Amniotic stem cell (primary cell): ENCODE measurements around the gene HABP2.

ENCODE experiments used
- DNase-seq: peaks from one replicate; lab custom pipeline; 2025; lab: John Stamatoyannopoulos, UW

The HABP2 gene

DNA sequence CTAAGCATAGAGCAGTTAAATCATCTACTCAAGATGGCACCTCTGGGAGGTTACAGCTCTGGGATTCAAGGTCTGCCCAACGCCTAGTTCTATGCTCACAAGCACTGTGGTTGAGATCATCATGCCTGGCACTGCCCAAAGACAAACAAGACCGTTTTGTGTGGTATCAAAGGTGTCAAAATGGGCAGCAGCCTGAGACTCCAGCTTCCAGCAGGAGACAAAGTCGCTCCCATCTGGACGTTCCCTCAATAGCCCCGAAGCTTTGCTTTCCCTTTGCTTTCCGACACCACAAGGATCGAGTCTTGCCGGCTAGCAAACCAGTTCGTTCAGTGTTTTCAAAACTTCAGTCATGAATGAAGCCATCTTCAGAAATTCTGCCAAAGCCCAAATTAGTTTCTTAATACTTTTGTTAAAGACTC lies 5.1 kb downstream of the HABP2 start:
- no peak for DNase-seq

DNA sequence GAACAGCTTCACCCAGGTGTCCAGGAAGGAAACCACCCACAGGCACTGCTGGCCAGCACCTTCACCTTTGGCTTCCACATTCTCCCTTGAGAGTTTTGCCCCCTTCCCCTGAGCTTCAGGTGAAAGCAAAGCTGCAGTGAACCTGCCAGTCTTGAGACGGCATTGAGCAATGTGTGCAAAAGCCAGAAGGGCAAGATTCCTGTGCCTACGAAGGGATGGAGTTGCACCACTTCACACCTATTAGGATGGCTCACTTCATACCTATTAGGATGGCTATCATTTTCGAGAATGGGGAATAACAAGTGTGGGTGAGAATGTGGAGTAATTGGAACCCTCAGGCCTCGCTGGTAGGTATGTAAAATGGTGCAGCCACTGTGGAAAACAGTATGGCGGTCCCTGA lies 7.2 kb downstream of the HABP2 start:
- no peak for DNase-seq

DNA sequence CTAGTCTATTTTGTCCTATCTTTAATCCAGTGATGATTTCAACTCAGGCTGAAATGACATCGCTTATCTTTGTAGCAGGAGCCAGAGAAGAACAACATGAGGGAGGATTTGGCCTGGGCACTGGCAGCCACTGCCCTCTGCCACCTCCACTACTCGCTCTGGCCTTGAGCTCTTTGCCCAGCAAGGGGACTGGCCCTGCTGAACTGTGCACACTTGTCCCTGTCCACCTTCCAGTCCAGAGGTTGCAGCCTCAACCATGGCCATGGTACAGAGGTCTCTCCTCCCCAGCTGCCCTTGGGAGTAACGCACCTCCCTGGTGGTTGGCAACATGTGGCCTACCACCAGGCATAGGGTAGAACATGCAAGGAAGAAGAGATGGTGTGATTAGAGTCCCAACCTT lies 8.4 kb downstream of the HABP2 start:
- DNase-seq: no peak

DNA sequence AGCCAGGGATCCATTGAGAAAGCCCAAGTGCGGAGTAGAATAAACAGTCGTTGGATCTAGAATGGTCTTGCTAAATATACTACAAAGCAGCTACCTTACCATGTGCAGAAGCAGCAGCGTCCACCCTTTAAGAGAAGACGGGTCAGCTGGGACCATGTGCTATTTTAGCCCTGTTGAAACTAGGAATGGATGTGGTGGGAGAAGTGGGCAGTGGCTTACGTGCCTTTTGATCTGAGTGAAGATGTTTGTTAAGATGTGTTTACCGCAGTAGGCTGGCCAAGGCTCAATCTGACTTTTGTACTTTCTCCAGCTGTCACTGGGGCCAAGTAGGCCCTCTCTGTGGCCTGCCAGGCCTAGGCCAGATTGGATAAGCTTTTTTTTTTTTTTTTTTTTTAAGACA lies 9.2 kb downstream of the HABP2 start:
- DNase-seq: no peak

DNA sequence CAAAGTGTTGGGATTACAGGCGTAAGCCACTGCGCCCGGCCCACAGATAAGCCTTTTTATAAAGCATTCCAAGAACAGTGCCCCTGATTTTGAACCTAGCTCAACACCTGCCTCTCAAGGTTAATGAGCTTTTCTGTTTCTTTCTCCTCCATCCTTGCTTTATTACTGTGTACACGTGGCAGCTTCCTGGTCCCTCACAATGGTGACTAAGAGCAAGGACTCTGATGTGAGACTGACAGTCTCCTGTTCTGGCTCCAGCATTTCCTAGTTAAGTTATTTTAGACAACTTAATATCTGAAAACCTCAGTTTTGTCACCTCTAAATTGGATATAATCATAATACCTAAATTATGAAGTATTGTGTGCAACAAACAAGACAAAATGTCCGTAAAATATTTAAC lies 9.9 kb downstream of the HABP2 start:
- no peak for DNase-seq

DNA sequence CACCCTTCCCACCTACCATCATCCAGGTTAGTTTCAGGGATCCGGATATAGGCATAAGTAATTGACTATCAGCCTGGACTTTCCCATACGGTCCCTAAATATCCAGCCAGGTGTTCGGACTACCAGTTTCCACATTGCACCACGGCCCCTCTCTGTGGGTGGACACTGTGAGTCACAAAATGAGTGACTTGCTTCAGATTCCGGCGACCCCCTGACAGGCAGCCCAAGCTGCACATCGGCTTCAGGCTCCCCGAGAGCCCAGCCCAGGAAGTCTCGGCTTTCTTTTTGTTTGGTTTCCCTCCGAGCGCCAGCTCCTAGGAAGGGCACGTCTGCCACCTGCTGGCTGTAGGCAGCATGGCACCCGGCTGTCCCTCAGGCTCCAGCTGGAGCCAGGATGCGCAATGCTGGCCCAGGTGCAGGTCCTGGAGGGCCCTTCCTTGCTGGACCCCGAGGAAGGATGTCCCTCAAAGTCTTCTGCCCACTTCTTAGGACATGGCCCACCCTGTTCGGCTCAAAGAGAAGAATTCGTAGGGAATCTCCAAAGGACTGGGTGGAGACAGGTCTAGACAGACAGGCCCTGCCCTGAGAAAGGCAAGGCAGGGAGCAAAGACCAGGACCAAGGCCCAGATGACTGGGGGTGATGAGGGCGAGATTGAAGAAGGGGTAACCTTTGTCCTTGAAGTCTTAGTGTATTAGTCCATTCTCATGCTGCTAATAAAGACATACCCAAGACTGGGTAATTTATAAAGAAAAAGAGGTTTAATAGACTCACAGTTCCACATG lies 10.6 kb downstream of the HABP2 start:
- DNase-seq: peak; percentile 36

DNA sequence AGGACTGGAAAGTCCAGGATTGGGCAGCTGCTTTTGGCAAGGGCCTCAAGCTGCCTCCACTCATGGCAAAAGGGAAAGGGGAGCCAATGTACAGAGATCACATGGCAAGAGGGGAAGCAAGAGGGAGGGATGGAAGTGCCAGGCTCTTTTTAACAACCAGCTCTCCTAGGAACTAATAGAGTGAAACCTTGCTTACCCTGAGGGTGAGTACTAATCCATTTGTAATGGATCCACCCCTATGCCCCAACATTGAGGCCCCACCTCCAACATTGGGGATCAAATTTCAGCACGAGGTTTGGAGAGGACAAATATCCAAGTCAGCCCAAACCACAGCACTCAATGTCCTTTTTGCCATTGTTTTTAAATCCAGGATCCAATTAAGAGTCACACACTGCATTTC lies 12.5 kb downstream of the HABP2 start:
- DNase-seq: no peak

DNA sequence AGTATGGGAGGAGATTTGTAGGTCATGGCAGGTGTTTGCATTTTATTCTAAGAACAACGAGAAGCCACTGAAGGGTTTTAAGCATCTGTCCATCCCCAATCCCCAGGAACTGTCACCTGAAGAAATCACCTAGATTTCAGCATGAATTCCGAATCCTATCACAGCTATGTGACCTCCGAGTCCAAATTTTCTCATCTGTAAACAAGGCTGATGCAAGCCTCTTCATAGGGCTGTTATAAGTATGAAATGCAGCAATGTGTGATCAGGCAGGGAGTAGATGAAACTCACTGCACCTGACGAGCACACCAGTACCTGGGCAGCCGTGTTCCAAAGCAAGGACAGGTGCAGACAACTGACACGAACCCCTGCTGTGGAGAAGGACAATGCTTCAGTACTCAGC lies 14.0 kb downstream of the HABP2 start:
- no peak for DNase-seq

DNA sequence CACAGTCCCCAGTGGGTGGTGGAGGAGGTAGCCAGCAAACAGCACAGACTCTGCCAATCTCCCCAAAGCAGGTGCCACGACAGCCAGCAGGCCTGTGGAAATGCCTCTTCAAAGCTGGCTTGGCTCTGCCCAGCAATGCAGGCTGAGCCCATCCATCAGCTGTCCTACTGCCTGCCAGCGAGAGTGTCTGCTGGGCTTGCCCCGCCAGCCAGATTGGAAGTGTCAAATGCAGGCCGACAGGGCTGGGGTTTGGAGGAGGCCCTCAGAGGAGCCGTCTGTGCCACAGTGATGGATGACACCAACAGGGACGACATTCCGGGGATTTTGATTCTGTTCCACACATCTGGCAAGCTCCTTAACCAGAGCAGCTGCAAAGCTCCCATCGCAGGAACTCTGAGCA lies 16.7 kb downstream of the HABP2 start:
- no peak for DNase-seq

DNA sequence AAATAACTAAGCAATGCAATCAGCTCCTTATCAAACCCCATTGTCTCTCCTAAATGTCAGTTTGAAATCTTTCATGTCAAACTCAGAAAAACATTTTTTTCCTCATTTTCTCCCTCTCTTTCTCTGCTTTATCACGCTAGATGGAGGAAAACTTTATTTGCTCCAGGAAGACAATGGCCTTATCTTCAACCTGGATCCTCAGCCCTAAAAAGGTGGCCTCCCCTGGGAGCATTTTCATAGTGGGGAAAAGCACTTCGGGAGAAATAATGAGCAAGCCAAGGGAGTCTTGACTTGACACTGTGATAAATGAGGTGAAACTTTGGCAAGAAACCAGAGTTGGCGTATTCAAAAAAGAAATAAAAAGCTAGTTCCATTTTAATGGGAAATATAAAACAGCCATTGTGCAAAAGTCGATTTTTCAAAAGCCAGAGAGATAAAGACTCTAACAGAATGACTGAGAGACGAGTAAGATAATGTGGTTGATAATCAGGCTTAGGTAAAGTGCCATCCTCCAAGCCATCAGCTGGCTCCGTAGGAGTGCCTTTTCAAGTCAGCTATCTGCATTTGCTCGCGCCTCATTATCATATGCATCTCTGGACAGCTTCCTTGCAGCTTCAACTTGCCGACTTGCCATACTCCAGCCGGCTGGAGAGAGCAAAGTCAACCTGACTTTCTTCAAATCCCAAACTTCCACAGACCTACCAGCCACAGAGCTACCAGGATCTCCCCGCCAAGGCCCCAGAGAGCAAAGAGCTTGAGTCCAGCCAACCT lies 19.9 kb downstream of the HABP2 start:
- no peak for DNase-seq

DNA sequence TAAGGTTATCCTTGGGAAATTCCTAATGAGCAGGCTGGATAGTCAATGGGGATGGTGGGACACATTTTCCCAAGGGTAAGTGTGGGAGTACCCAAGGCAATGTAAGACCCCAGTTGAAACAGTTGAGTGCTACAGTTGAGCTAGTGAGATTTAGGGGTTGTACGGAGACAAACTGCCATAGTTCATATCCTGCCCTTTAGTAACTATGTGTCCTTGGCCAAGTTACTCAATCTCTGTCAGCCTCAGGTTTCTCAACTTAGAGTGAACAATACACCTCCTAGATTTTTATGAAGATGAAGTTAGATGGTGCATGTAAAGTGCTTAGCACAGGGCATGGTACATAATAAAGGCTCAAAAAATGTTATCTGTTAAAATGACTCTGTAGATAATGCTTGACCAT lies 20.5 kb downstream of the HABP2 start:
- DNase-seq: no peak

DNA sequence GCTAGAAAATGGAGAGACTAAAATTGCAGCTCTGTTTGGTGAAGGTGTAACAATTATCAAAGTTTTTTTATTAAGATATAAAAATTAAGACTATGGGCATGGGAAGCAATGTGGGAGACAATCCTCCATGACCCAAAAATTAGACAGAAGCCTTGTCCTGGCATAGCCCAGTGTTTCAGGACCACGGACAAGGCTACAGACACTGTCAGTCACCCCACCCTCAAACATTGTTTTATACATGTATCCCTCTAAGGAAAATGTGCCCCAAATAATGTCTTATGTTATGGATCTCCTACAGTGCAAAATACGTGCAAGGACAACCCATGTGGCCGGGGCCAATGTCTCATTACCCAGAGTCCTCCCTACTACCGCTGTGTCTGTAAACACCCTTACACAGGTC lies 24.0 kb downstream of the HABP2 start:
- DNase-seq: no peak

DNA sequence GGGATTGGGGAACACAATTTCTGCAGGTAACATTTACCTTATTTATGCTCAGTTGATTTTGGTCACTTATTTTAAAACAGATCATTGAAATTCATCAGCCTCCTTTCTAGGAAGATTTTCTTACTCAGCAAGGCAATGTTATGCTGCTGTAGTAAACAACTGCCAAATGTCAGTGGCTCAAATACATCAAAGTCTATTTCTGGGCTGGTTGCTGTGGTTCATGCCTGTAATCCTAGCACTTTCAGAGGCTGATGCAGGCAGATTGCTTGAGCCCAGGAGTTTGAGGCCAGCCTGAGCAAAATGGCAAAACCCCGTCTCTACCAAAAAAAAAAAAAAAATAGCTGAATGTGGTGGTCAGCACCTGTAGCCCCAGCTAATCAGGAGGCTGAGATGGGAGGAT lies 25.9 kb downstream of the HABP2 start:
- DNase-seq: no peak

DNA sequence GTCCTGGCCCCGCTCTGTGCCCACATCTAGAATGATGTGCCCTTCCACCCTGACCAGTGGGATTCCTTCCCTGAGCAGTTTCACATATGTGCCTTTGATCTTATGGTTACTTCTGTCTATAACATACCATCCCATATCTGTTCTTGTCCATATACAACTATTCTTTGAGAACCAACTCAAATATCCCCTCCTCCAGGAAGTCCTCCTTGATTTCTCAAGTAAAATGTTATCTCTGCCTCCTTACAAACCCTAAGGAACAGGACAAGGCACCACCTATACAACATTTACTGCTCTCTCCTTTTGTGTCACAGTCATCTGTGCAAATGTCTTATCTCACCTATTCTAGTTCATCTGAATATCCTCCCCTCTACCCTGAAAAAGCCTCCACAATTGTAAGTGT lies 28.2 kb downstream of the HABP2 start:
- DNase-seq: no peak

DNA sequence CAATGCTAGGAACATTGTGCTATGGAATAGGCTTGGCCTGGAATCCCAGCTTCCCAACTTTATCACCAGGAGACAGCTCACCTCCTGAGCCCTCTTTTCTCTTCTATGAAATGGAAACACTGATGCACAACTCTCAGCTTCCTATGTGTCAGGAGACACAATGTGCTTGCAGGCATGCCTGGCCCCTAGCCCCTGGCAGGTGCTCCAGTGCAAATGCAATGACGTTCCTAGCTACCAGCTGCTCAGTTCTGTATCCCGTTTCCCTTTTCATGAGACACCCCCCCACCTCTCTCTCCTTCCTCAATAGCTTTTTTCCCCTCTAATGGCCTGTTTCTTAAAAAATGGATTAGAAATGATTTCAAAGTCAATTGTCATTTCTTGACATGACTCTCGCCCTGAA lies 30.7 kb downstream of the HABP2 start:
- DNase-seq: no peak

DNA sequence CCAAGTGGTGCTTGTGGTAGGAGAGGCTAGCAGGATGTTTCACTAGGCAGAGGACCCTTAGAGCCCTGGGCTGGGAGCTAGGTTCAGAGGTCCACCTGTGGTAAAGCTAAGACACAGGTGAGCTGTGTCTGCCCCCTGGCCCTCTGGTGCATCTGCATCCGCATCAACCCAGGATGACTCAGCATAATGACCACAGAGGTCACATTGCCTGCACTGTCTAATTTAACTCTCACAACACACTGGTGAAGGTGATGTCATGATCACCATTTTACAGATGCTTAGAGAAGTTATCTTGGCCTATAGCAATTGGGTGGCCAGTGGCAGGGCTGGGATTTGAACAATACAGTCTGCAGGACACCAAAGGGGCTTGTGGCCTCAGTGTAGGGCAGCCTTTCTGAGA lies 33.1 kb downstream of the HABP2 start:
- DNase-seq: no peak

DNA sequence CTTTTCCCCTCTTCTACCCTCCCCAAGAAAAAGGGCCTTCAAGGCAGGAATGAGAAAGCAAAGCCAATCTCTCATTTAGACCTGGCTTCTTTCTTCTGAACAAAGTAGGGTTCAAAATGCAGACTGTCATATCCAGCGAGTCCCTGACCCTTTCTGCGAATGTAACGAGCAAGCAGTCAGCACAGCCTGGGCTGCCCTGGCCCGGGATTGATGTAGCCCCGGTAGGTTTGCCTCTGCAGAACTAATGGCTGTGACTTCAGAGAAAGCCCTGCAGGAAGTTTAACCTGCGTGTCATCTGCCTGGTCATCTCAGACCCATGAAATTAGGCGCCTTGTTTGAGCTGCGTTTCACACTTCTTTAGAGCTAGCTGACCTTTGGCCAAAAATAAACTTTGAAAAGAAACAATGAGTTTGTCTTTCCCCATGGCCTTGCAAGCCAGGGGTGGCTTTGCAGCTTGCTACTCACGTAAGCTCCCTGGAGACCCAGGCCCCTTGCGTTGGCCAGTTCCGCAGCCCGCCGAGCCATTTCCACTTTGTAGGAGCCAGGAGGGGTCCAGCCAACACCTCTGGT lies 36.4 kb downstream of the HABP2 start:
- no peak for DNase-seq

DNA sequence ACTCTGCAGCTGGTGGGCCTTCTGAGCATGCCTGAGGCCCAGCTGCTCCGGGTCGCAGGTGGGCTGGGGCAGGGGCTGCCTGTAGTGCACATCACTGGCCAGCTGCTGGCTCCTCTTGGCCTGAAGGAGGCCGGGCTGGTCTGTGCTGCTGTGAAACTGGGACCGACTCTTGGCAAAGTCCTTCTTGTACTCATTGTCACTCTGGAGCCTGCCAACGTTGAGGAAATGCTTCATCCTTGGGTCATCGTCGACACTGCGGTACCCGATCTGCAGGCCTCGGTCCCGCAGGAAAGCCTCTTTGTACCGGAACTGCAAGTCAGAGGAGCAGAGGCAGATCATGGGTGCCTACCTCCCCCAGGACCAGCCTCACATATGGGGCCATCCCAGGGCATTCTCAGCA lies 37.7 kb downstream of the HABP2 start:
- DNase-seq: no peak

DNA sequence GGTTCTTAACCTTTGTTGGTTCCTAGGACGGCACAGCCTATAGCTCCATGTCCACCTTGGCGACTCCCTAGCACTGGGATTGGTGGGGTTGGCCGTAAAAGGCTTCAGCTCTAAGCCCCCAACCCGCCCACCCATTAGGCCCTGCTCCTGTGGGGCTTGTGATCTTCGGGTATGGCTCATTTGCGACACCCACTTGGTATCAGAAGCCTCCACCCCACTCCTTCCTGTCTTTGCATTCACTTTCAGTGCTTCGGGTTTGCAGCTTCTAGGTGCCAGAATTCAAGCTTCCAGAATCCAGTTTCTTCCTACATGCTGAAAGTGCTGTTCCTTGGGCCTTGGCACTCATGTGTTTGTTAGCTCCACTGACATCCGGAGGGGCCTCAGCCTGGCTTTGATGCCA lies 39.5 kb downstream of the HABP2 start:
- no peak for DNase-seq

DNA sequence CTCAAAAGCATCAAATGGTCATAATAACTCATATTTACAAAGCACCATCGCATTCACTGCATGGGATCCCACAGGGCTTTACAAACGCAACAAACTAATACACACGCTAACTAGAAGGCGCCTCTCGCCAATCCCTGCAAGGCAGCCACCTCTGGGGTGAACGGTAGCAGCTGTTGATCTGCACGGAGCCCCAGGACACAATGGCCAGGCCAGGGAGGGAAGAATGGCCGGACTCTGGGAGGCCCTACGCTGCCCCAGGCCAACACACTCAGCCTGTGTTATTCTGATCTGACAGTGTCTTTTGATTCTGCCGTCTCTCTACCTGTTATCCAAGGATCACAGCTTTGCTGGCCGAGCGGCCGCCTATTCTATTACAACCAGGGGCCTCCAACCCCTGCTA lies 41.8 kb downstream of the HABP2 start:
- DNase-seq: no peak

DNA sequence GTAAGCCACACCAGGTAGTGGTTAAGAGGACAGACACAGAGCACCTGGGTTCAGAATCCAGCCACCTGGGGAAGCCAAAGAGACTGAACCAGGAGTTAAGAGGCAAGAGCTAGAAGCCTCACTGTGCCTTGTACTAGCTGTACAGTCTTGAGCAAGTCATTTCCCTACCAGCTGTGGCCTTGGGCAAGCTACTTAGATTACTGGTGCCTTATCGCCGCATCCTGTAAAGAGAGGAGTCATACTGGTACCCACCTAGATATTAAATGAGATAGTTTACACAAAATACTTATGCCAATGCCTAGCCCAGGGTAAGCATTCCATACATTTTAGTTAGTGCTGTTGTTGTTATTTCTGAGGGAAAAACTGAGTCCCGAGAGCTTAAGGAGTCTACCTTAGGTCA lies 47.7 kb downstream of the HABP2 start:
- DNase-seq: no peak

DNA sequence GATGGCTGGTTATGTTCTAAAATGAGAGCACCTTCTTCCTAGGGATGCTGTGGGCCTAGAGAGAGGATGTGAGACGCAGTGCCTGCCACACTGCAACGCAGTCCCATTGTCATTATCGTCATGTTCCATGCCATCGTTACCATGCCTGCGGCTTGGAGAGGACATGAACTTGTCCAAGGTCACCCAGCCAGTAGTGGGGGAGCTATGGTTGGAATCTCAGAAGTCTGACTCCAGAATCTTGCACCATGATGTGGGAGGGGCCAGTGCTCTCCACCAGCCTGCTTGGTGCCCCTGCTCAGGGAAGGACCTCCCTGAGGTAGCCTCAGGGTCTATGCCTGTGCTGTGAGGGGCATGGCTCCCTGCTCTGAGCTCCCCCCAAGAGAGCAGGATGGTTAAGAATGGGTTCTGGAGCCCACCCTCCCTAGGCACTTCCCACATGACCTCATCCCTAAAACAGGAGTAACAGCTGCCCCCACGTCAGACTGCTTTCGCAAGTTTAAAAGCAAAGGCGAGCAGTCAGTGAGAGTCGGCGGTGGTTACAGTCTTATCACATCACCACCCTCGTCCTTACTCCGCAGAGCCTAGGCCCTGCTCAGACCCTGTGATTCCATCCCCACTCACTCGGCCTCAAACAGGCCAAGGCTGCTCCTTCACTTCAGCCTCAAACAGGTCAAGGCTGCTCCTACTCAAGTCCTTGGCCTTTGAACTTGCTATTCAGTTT lies 50.4 kb downstream of the HABP2 start:
- no peak for DNase-seq

DNA sequence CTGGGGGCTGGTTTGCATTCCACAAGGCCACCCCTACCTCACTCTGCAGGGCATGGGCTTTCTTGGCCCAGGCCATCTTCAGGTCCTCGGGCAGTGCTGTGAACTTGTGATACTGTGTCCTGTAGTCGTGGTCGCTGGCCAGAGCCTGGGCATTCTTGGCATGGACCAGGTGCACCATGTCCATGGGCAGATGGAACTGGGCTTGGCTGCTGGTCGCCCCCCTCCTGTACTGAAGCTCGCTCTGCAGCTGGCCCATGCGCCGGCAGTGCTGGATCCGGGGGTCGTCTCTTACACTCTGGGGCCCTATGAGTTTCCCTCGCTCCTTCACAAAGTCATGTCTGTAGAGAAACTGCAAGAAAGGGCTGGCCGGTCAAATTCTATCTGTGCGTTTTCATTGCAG lies 51.7 kb downstream of the HABP2 start:
- DNase-seq: no peak
